GM18502 (cell line): ENCODE results near the gene PLEKHA6.
"Not testable (repeated sequence)": the region's sequence is repeated elsewhere in the genome, so short reads cannot be mapped to it uniquely, and the experiment has no call there.

Experiments used
- ATAC-seq: cut with Tn5 transposase; IDR thresholded peaks from one replicate; pipeline ENCODE4 v1.9.1; 2021; ENCODE audit warnings: mild to moderate bottlenecking; ENCODE audit not compliant: unreplicated experiment, poor library complexity

PLEKHA6 gene

GRCh38 chr1:204318324-204318723 lies 41.4 kb downstream of the PLEKHA6 start:
- no peak for ATAC-seq

GRCh38 chr1:204317170-204317569 lies 42.6 kb downstream of the PLEKHA6 start:
- ATAC-seq: no peak

DNA sequence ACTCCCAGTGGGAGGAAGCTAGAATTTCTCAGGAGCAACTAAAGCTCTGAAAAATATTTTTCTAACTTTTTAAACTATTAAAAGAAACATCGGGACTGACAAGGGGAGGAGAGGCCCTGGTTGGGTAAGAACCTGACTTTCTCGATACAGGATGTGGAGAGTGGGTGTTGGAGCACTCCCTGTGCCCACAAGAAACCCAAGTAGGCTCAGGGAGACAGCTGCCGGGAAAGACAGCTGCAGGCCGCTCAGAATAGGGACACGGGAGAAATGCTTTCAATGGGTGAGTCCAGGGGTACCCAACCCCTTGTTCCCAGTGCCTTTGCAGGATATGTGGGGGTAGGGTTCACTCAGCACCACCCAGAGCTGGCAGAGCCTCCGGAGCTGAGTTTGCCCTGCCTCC lies 43.6 kb downstream of the PLEKHA6 start:
- no peak for ATAC-seq

DNA sequence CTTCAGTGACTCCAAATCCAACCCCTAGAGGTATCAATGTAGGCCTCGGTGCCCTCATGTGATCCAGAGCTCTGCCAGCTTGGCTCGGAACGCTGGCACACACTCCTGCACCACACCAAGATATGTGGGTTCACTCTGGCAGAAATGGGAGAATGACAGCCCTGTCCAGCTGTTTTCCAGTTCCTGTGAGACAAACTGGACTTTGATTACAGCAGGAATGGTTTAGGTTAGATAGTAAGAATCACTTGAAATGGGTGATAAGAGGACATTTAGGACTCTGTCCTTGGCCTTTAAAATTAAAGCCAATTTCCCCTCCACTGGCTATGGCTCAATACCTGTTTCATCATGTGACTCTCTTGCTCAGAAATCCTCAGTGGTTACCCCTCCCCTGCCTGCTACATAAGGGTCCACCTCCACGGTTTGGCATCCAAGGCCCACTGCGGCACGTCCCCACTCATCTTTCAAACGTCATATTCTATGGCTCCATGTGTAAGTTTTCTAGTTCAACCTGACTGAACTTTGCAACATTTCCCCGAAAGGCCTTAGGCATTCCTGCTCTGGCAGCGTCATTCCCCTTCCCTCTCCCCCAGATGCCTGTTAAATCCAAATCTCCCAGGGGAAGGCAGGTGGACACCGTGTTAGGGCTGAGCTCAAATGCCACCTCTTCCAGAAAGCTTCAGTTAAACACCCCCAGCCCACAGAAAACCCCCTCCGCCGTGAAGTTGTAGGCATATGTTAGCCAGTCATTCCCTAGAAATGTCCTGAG lies 44.7 kb downstream of the PLEKHA6 start:
- ATAC-seq: no peak

GRCh38 chr1:204314171-204314892 lies 45.4 kb downstream of the PLEKHA6 start:
- no peak for ATAC-seq

GRCh38 chr1:204313675-204314074 lies 46.1 kb downstream of the PLEKHA6 start:
- ATAC-seq: no peak

DNA sequence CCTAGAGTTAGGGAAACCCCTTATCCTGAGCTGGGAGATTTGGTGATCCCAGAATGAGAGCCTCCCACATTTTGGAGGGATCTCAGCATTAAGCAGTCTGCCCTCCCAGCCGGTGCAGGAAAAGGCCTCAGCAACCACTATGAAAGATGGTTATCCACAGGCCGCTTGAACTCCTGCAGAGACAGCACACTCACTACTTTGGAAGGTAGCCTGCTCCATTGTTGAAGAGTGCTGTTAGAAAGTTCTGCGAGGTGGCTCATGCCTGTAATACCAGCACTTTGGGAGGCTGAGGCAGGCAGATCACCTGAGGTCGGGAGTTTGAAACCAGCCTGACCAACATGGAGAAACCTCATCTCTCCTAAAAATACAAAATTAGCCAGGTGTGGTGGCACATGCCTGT lies 48.8 kb downstream of the PLEKHA6 start:
- ATAC-seq: not testable (repeated sequence)

DNA sequence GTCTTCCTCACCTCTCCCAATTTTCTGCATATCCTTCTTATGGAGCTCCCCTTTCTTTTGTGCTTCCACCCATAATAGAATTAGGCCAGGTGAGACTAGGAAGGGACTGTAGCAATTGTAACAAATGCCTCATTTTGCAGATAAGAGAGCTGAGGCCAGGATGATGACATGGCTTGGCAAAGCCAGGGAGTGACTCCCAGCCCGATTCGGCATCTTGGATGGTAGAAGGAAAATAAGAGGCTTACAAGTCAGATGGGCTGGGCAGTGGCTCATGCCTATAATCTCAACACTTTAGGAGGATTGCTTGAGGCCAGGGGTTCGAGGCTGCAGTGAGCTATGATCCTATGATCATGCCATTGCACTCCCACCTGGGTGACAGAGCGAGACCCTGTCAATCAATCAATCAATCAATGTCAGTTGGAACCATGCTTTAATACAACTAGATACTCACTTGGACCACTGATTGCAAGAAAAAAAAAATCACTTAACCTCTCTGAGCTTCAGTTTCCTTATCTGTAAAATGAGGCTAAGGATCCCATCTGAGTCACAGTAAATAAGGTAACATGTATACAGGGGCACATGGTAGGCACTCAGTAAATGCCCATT lies 51.6 kb downstream of the PLEKHA6 start:
- no peak for ATAC-seq

- ATAC-seq: no peak
Observed at GRCh38 chr1:204307334-204307883, 52.3 kb downstream of the PLEKHA6 start.

DNA sequence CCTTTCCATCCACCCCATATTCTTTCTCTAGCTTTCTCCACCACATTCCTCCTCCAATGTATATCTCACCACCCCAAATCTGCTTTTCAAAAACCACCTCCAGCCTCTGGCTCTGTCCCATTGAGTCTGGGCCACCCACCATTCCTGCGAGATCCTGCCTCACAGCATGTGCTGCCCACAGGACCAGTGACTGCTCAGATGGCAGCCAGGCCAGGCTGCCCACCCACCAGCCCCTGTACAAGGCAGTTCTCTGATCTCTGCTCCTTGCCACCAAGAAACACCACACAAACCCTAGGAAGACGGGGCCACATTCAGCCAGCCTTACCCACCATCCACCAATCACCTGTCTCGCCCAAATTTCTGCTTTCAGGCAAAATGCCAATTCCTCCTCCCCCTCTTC lies 53.7 kb downstream of the PLEKHA6 start:
- ATAC-seq: no peak

DNA sequence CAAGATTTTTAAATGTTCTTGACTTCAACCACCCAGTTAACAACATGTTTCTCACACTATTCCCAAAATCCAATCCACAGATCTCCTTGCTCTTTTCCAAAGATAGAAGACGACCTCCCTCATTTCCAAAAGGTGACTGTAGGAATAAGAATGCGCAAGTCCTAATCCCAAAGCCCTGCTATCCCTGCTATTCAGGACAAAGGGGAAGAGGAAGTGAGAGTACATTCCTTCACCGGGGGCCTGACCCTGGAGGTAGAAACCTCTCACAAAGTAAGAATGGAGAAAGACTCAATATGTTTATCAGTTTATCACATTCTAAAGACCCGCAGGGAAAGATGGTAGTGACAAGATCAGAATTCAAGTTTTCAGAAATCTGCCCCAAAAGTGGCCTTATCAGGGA lies 55.7 kb downstream of the PLEKHA6 start:
- ATAC-seq: no peak

GRCh38 chr1:204302769-204303168 lies 57.0 kb downstream of the PLEKHA6 start:
- ATAC-seq: no peak

- ATAC-seq: no peak
Observed at GRCh38 chr1:204301171-204301957, 58.4 kb downstream of the PLEKHA6 start.

DNA sequence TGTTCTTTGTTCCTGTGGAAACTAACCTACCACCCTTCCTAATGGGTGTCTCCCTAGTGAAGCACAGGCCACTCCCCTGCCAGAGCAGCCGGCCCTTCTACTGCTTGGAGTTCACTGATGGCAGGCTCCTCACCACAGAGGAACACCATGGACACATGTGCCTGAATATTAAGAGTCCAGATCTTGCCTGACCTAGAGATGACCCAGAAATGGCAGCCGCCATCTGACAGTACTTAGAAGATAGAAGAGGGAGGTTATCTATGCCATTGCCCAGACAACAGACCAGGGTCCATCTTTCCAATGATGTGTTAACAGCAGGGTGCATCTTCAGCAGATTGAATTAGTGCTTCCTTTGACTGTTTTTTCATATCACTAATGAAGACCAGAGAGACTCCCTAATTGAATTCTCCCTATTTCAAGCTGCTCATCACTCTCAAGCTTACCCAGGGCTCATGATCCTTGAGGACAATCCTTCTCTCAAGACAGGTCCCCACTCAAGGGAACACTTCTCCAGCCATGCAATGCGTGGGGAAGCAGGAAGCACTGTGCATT lies 59.8 kb downstream of the PLEKHA6 start:
- ATAC-seq: no peak

GRCh38 chr1:204296431-204296988 lies 63.2 kb downstream of the PLEKHA6 start:
- ATAC-seq: no peak

DNA sequence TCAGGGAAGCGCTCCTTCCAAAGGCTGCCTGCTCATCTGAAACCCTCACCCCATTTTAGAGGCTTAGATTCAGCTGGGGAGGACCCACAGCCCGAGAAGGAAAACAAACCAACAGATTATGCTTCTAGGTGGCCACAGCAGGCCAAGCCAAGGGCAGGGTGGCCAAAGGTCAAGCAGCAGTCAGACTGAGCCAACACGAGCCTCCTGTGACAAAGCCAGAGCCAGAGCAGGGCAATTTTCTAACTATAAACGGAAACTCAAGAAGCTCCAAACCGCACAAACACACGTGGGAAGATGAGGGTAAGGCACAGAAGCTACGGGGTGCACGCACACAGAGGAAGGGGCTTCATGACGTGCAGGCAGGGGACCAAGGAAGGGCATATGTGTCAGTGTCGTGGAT lies 64.1 kb downstream of the PLEKHA6 start:
- no peak for ATAC-seq

DNA sequence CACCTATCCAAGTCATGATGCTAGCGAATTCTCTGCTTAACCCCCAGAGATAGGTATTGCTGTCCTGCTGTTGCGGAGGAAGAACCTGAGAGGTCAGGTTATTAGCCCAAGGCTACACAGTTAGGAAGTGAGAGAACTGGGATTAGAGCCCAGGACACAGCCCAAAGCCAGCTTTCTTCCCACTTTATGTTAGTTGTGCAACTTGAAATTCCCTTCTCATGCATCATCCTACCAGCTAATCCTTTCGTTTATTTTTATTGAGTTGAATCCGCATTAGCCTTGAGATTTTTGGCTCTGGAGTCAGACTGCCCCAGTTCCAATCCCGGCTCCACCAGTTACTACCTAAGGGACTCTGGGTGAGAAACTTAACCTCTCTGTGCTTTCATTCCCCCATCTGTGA lies 65.4 kb downstream of the PLEKHA6 start:
- ATAC-seq: no peak

- no peak for ATAC-seq
Observed at GRCh38 chr1:204293605-204294337, 66.0 kb downstream of the PLEKHA6 start.

- ATAC-seq: no peak
Observed at GRCh38 chr1:204292740-204293139, 67.0 kb downstream of the PLEKHA6 start.
